NCI-H2081 (cell line): Measurements from ENCODE around the gene ADCY2.

Source experiments
- DNase-seq, 2 experiments: peaks; one replicate each; lab custom pipeline; 2025; lab: John Stamatoyannopoulos, UW

ADCY2 gene

GRCh38 chr5:7667216-7667767 lies 271.4 kb downstream of the ADCY2 start:
- DNase-seq: no peak

- no peak for DNase-seq
Observed at GRCh38 chr5:7668161-7668560, 272.2 kb downstream of the ADCY2 start.

GRCh38 chr5:7668627-7669026 lies 272.7 kb downstream of the ADCY2 start:
- DNase-seq: no peak

- peak; percentile 8 to 53 for DNase-seq
Observed at GRCh38 chr5:7671381-7671993, 275.5 kb downstream of the ADCY2 start.

- no peak for DNase-seq
Observed at GRCh38 chr5:7673658-7674057, 277.7 kb downstream of the ADCY2 start.

GRCh38 chr5:7676455-7676854 lies 280.5 kb downstream of the ADCY2 start:
- no peak for DNase-seq

GRCh38 chr5:7678030-7678429 lies 282.1 kb downstream of the ADCY2 start:
- no peak for DNase-seq

DNA sequence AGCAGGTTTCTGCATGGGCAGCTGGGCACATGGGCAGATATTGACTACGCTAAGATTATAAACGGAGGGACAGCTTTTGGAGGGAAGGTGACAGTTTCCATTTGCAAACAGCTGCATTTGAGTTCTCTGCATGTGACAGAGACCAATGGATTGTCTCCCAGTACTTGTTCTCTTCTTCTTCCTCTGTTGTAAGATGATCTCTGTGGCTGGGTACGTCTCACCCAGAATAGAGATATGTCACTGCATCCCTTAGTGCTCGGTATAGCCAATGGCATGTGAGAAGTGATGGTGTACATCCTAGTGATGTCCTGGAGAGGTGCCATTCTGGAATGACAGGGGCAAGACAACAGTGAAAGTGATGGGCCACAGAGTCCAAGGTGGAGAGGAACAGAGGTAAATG lies 283.7 kb downstream of the ADCY2 start:
- DNase-seq: no peak

DNA sequence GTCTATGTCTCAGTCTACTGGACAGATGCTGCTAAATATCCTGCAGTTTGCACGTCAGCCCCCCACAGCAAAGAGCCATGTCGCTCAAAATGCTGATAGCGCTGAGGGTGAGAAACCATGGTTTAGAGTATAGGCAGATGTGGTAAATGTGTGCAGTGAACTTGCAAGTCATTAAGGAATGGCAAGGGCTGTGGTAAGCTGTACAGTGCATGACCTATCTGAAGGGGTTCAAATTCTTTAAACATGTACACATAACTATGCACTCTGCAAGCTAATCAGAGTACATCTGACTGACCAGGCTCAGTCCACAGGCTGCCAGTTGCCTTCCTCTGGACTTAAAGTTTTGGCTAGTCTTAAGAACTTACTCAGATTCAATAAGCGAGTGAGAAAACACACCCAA lies 284.3 kb downstream of the ADCY2 start:
- no peak for DNase-seq

DNA sequence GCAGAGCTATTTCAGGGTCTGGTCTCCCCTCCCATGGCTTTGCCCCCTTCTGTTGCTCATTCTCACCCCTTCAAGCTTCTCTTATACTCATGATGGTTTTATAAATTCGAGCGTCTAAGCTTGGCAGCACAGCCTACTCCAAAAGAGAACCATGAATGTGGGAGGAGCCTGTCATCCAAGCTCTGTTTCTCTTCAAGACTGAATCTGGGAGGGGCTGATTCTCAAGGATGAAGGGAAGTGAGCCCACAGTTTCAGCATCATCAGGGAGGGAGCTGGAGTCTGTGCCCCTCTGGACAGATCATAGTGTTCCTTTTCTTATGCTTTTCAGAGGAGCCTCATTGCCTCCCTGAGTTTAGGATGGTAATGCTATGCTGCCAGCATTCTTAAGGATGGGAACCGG lies 286.4 kb downstream of the ADCY2 start:
- DNase-seq: no peak

GRCh38 chr5:7683753-7684152 lies 287.8 kb downstream of the ADCY2 start:
- no peak for DNase-seq

DNA sequence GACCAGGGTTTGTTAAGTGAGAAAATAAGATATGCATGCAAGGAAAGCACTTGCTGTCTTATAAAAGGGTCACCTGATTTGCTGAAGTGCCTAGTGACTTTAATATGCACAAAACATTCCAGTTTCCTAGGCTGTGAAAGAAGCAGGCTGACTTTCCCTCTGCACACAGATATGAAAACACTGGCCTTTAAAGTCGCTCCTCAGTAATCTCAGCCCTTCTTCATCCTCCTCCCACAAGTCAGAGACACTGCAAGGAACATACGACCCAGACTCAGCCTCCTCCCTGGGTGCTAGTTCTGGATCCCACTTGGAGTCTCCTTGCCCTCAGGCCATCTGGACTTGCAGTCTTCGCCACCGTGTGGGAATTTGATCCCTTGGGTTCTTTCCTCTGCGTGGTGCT lies 288.9 kb downstream of the ADCY2 start:
- no peak for DNase-seq

GRCh38 chr5:7686794-7687193 lies 290.9 kb downstream of the ADCY2 start:
- DNase-seq: no peak

DNA sequence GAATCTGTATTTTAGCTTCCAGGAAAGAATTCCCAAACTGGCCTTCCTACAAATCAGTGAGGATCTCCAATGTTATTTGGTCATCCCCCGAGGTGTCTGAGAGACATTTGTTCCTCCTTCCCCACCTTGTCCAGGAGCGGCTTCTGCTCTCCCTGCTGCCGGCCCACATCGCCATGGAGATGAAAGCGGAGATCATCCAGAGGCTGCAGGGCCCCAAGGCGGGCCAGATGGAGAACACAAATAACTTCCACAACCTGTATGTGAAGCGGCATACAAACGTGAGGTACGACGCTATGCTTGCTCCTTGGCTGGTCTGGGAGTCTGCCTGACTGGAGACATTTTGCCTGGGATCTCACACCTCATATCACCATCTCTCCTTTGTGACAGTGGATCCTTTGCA lies 294.6 kb downstream of the ADCY2 start:
- no peak for DNase-seq

DNA sequence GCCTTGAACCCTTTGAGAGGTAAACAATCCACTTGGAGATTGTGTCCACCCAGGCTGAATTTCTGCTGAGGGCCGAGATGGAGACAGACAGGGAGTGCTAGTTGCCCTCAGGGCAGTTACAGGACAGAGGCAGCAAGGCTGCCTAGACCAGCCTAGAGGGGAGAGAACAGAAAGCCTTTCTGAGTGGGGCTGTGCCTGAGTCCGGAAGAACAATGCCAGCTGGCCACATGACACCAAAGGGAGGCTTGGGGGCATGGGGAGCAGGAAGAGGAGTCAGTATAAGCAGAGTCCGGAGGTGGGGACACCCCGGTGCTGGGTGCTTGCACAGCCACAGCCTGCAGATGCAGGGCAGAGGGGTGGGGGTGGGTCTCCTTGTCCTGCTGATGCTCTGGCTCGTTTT lies 309.3 kb downstream of the ADCY2 start:
- DNase-seq: no peak

GRCh38 chr5:7705736-7706135 lies 309.8 kb downstream of the ADCY2 start:
- no peak for DNase-seq

GRCh38 chr5:7706256-7706655 lies 310.3 kb downstream of the ADCY2 start:
- DNase-seq: no peak

GRCh38 chr5:7714119-7714518 lies 318.2 kb downstream of the ADCY2 start:
- DNase-seq: no peak

- no peak for DNase-seq
Observed at GRCh38 chr5:7714697-7715096, 318.8 kb downstream of the ADCY2 start.

DNA sequence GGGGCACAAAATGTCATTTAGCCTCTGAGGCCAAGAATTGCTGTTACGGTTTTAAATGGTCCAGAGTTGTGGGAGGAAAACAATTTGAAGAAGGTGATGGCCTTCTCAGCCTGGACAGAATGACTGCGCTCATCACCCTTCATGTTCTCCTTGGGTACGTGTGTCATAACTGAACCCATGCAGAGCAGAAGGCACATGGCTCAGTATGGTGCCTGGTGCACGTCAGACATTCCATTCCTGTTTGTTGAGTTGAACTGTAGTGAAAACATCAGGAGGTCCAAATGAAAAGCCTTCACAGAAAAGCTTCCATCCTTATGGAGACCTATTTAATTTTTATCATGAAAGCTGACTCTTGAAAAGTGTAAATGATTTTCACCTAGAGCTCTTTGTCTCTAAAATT lies 321.8 kb downstream of the ADCY2 start:
- DNase-seq: no peak

DNA sequence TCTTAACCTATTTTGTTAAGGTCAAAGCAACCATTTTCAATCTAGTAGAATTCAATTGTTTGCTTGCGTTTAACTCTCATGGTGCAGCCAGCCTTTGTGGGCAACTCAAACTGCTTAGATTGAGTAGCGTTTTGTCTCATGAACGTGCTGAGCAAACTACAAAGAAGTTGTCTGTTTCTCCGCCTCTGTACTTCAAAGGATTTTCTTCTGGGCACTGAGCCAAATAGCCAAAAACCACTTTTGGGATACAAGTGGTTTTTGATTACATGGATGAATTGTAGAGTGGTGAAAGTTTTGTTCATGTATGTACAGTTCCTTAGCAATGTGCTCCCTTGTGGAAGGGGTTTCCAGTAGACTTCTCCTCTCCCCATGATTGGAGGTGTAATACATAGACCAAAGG lies 332.1 kb downstream of the ADCY2 start:
- no peak for DNase-seq

DNA sequence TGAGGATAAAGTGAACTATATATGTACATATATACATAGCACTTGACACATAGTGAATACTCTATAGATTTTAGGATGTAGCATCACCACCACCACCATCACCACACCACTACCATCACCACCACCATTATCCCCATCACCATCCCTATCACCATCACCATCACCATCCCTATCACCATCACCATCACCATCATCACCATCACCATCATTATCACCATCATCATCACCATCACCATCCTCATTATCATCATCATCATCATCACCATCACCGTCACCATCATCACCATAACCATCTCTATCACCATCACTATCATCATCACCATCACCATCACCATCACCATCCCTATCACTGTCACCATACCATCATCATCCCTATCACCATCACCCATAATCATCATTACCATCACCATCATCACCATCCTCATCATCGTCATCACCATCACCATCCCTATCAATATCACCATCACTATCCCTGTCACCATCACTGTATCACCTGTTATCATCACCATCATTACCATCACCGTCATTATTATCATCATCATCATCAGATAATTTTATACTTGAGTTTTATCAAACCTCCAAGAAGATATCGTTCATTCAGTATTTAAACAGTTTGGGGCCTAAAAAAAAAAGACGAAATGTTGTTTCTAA lies 345.6 kb downstream of the ADCY2 start:
- DNase-seq: no peak

- DNase-seq: no peak
Observed at GRCh38 chr5:7742241-7742656, 346.3 kb downstream of the ADCY2 start.
